Measurements from ENCODE around the gene CDK5RAP2.

DNA sequence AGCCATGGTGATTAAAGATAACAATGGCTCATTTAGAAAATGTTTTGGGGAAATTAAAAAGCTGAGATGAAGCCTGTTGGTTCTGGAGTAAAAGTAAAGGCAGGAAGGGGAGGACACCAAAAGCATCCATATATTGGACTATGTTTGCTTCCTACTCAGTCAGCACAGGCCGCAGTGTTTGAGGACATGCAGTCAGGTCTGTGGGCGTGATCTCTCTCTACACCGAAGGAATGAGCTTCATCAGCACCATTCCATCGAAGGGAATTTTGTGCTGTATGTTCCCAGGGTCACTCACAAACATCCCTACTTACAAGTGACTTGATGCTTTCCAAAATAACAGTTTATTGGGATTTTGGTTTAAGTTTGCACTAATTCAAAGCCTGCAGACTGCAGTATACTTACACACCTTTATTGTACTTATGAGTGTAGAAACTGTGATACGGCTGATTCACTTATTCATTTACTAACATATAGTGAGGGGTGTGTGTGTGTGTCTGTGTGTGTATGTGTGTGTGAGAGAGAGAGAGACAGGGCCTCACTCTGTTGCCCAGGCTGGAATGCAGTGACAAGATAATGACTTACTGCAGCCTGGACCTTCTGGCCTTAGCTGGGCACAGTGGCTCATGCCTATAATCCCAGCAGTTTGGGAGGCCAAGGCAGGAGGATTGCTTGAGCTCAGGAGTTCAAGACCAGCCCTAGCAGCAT lies 13.4 kb upstream of the CDK5RAP2 start:
- TF ChIP-seq CTCF (IDR thresholded peaks at IDR 0.05) (no peak), POLR2AphosphoS5 (IDR thresholded peaks at IDR 0.05; ENCODE audit: insufficient read depth in 1 of 2, low read depth in 1 of 2) (no peak)

Data from vagina (tissue), 2 donors.